ENCODE data around the gene POLR2C. TPM values are rescaled to one million over a fixed set of nuclear protein-coding genes. Genes with fewer than 3 reads are reported as not detected.

The POLR2C gene
- total and polyA plus RNA-seq, 10 donors: 23.2 to 75.6 (median 49.0) TPM

- H3K27ac ChIP-seq: no peak overlapping the region
- no peak overlapping the region for H3K4me3 ChIP-seq
- H3K9me3 ChIP-seq: no peaks in the 10 kb centered on the region
- H3K36me3 ChIP-seq: peaks cover 0 to 39% (median 30%) of the 10 kb centered on the region in 6 donors
- DNase-seq: no peak
- H3K4me1 ChIP-seq: peaks cover 0 to 9% (median 0%) of the 10 kb centered on the region in 6 donors
- TF ChIP-seq POLR2AphosphoS5 (IDR thresholded peaks at IDR 0.05): no peak
- no peak for TF ChIP-seq POLR2A (IDR thresholded peaks at IDR 0.05)
- no peak for TF ChIP-seq CTCF (IDR thresholded peaks at IDR 0.05 in 8 of 11, conservative IDR thresholded peaks at IDR 0.05 in 3 of 11)
- 75 to 93% (median 83%) methylated on average over 3 of the region's 3 CpGs for WGBS, 5 donors
- no peaks in the 10 kb centered on the region for H3K27me3 ChIP-seq (replicated peaks in 1 of 7)
- intact Hi-C loops (cut with DNase I; ENCODE audit: low total_unique reads): no loop called here
Measured at GRCh38 chr16:57424583-57424982, 37.9 kb upstream of the POLR2C start.

GRCh38 chr16:57426356-57426755 is 36.1 kb upstream of the POLR2C start:
- Histone ChIP-seq H3K36me3 (peaks cover 0 to 57% (median 47%) of the 10 kb centered on the region in 6 donors), H3K9me3 (no peaks in the 10 kb centered on the region), H3K27me3 (replicated peaks in 1 of 7) (no peaks in the 10 kb centered on the region), H3K4me1 (peaks cover 0 to 8% (median 0%) of the 10 kb centered on the region in 6 donors), H3K4me3 (no peak overlapping the region), H3K27ac (no peak overlapping the region)
- no peak for DNase-seq
- TF ChIP-seq POLR2A (IDR thresholded peaks at IDR 0.05): no peak
- no peak for TF ChIP-seq CTCF (IDR thresholded peaks at IDR 0.05 in 8 of 11, conservative IDR thresholded peaks at IDR 0.05 in 3 of 11)
- TF ChIP-seq POLR2AphosphoS5 (IDR thresholded peaks at IDR 0.05): no peak
- intact Hi-C loops (cut with DNase I; ENCODE audit: low total_unique reads): no loop called here
- 90 to 97% (median 91%) methylated on average over 7 of the region's 7 CpGs for WGBS, 5 donors

GRCh38 chr16:57427307-57427706 is 35.2 kb upstream of the POLR2C start:
- Histone ChIP-seq H3K27me3 (replicated peaks in 1 of 7) (no peaks in the 10 kb centered on the region), H3K4me3 (no peak overlapping the region), H3K36me3 (peaks cover 0 to 66% (median 56%) of the 10 kb centered on the region in 6 donors), H3K4me1 (peaks cover 0 to 3% (median 0%) of the 10 kb centered on the region in 6 donors), H3K9me3 (no peaks in the 10 kb centered on the region), H3K27ac (no peak overlapping the region)
- TF ChIP-seq POLR2AphosphoS5 (IDR thresholded peaks at IDR 0.05) (no peak), CTCF (IDR thresholded peaks at IDR 0.05 in 8 of 11, conservative IDR thresholded peaks at IDR 0.05 in 3 of 11) (no peak), POLR2A (IDR thresholded peaks at IDR 0.05) (no peak)
- DNase-seq: no peak
- intact Hi-C loops (cut with DNase I; ENCODE audit: low total_unique reads): no loop called here
- 89 to 96% (median 93%) methylated on average over 8 of the region's 8 CpGs for WGBS, 5 donors

- peaks cover 0 to 72% (median 61%) of the 10 kb centered on the region in 6 donors for H3K36me3 ChIP-seq
- intact Hi-C loops (cut with DNase I; ENCODE audit: low total_unique reads): no loop called here
Measured at GRCh38 chr16:57427824-57428223, 34.7 kb upstream of the POLR2C start.

More at GRCh38 chr16:57427824-57428223, 34.7 kb upstream of the POLR2C start:
- no peak overlapping the region for H3K27ac ChIP-seq
- TF ChIP-seq CTCF (IDR thresholded peaks at IDR 0.05 in 8 of 11, conservative IDR thresholded peaks at IDR 0.05 in 3 of 11) (no peak), POLR2AphosphoS5 (IDR thresholded peaks at IDR 0.05) (no peak), POLR2A (IDR thresholded peaks at IDR 0.05) (no peak)
- no peak for DNase-seq
- H3K27me3 ChIP-seq (replicated peaks in 1 of 7): no peaks in the 10 kb centered on the region
- H3K9me3 ChIP-seq: no peaks in the 10 kb centered on the region
- no peak overlapping the region for H3K4me3 ChIP-seq
- H3K4me1 ChIP-seq: no peaks in the 10 kb centered on the region

All from spleen (tissue), 11 donors.